ENCODE data around the gene CNTN1.

GRCh38 chr12:40802656-40803055, 110.4 kb downstream of the CNTN1 start:
- TF ChIP-seq CTCF (IDR thresholded peaks at IDR 0.05; ENCODE audit: control extremely low read depth in 1 of 3, insufficient read depth in 1 of 3, low read depth in 1 of 3, low read length in 3 of 3) (no peak), EP300 (IDR thresholded peaks at IDR 0.05; ENCODE audit: borderline replicate concordance in 1 of 2, low read depth in 2 of 2, low read length in 2 of 2) (no peak), CEBPB (IDR thresholded peaks at IDR 0.05; ENCODE audit: low read depth, low read length) (no peak), KDM1A (IDR thresholded peaks at IDR 0.05; ENCODE audit: borderline replicate concordance, low read length) (no peak), POLR2A (IDR thresholded peaks at IDR 0.05; ENCODE audit: control extremely low read depth in 1 of 2, low read depth in 2 of 2, low read length in 2 of 2) (no peak), TAF1 (IDR thresholded peaks at IDR 0.05; ENCODE audit: low read depth, low read length) (no peak)
- TF ChIP-seq, protein P1, sequence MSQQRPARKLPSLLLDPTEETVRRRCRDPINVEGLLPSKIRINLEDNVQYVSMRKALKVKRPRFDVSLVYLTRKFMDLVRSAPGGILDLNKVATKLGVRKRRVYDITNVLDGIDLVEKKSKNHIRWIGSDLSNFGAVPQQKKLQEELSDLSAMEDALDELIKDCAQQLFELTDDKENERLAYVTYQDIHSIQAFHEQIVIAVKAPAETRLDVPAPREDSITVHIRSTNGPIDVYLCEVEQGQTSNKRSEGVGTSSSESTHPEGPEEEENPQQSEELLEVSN (IDR thresholded peaks at IDR 0.05), result no peak

All from H1 (cell line).